Activated CD8-positive, alpha-beta T cell treated with anti-CD3 and anti-CD28 coated beads, Interleukin-2, amount 10 ng/mL, durations not matched to agents 7 days and 5 days (primary cell): ENCODE measurements around the gene GJA4. TPM values are rescaled to one million over a fixed set of nuclear protein-coding genes. Genes with fewer than 3 reads are reported as not detected.

Experiments used
- ATAC-seq: fragments of 150-1000 bp; cut with Tn5 transposase; one replicate; pipeline ENCODE4 v1.10.0; 2021; ENCODE audit warnings: moderate library complexity
- CTCF ChIA-PET: fragments of 350-600 bp; sonication (Branson Sonifier 250); formaldehyde crosslinking; loops from one replicate; lab custom pipeline; 2021; ENCODE audit warnings: antibody characterized with exemption; lab: Charles Lee
- POLR2A ChIA-PET: fragments of 350-600 bp; sonication (Branson Sonifier 250); formaldehyde crosslinking; loops from one replicate; lab custom pipeline; 2021; ENCODE audit warnings: antibody characterized with exemption; lab: Charles Lee
- DNase-seq: peaks from one replicate; pipeline ENCODE4 v3.0.0-alpha.2; 2020
- H3K27ac Mint-ChIP-seq: one replicate; pipeline ENCODE4 v1.8.0; 2021; ENCODE audit warnings: mild to moderate bottlenecking, mixed read lengths
- H3K27me3 Mint-ChIP-seq: one replicate; pipeline ENCODE4 v1.8.0; 2021; ENCODE audit warnings: low read depth, mixed read lengths
- H3K36me3 Mint-ChIP-seq: one replicate; pipeline ENCODE4 v1.8.0; 2021; ENCODE audit warnings: low read depth, mixed read lengths
- H3K4me1 Mint-ChIP-seq: one replicate; pipeline ENCODE4 v1.8.0; 2021; ENCODE audit warnings: low read depth, mixed read lengths
- H3K4me3 Mint-ChIP-seq: one replicate; pipeline ENCODE4 v1.8.0; 2021; ENCODE audit warnings: mild to moderate bottlenecking, mixed read lengths
- H3K9me3 Mint-ChIP-seq: one replicate; pipeline ENCODE4 v1.8.0; 2022; ENCODE audit warnings: mixed read lengths; ENCODE audit not compliant: insufficient read depth
- total RNA-seq, 2 experiments: library from RNA; stranded (reverse); gene quantifications; one replicate each; pipeline ENCODE4 v1.2.3, GENCODE V29; 2021

Gene GJA4
- total RNA-seq, 2 experiments from 2014 or later = not detected

DNA sequence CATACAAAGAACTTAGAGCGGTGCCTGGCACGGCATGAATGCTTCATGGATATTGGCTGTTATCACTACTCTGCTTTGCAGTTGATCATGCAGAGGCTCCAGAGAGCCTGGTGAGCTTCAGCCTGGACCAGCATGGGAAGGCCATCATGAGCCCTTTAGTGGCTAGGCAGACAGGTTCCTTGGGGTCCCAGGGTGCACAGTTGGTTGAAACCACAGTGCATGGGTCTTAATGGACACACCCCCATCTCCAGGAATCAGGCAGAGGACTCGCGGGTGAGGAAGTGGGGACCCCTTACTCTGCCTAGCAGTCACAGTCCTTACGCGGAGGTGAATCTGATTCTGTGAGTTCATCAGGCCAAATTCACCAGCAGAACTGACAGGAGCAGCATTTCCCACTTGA is 36.8 kb upstream of the GJA4 start:
- ATAC-seq = no peak
- DNase-seq = no peak
- Mint-ChIP-seq H3K4me1 (no peaks in the 10 kb centered on the region), H3K27me3 (peaks cover 4% of the 10 kb centered on the region), H3K4me3 (no peak overlapping the region), H3K36me3 (no peaks in the 10 kb centered on the region), H3K27ac (no peak overlapping the region), H3K9me3 (no peaks in the 10 kb centered on the region)
- ChIA-PET CTCF (no interaction called here), POLR2A (interaction anchor here (0.6 kb wide), 1 partner anchor 1838 kb away, joined by 3 read pairs; no protein-coding TSS in a partner anchor)

DNA sequence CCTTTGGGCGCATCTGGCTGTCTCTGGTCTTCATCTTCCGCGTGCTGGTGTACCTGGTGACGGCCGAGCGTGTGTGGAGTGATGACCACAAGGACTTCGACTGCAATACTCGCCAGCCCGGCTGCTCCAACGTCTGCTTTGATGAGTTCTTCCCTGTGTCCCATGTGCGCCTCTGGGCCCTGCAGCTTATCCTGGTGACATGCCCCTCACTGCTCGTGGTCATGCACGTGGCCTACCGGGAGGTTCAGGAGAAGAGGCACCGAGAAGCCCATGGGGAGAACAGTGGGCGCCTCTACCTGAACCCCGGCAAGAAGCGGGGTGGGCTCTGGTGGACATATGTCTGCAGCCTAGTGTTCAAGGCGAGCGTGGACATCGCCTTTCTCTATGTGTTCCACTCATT is 35.4 kb upstream of the GJA4 start:
- Mint-ChIP-seq H3K36me3 (no peaks in the 10 kb centered on the region), H3K9me3 (no peaks in the 10 kb centered on the region), H3K27me3 (peaks cover 4% of the 10 kb centered on the region), H3K27ac (no peak overlapping the region), H3K4me1 (no peaks in the 10 kb centered on the region), H3K4me3 (no peak overlapping the region)
- ATAC-seq = no peak
- POLR2A ChIA-PET = no interaction called here
- CTCF ChIA-PET = interaction anchor here (1.1 kb wide), 1 partner anchor 14 kb away, joined by 4 read pairs; no protein-coding TSS in a partner anchor
- DNase-seq = no peak

DNA sequence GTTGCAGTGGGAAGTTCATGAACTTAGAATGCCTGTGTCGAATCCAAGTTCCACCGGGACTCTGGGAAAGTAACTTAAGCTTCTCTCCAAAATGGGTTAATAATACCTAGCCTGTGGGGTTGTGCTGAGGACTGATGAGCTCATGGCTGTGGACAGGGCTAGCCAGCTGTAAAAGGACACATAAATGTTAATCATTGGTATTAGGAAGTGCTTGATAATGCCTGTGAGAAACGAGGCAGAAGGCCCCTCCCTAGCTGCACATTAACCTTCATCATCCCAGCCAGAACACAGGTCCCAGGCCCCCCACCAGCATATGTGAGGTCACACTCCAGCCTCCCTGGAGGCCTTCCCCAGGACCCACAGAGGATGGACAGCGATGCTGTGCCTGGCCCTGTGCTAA is 34.0 kb upstream of the GJA4 start:
- H3K4me1 Mint-ChIP-seq = no peaks in the 10 kb centered on the region
- ChIA-PET CTCF (interaction anchor here (2.4 kb wide), 1 partner anchor 16 kb away, joined by 8 read pairs; no protein-coding TSS in a partner anchor), POLR2A (no interaction called here)
- peaks cover 1% of the 10 kb centered on the region for H3K27me3 Mint-ChIP-seq
- DNase-seq (no peak), ATAC-seq (no peak)
- no peaks in the 10 kb centered on the region for H3K9me3 Mint-ChIP-seq
- no peak overlapping the region for H3K4me3 Mint-ChIP-seq
- H3K27ac Mint-ChIP-seq = no peak overlapping the region
- H3K36me3 Mint-ChIP-seq = no peaks in the 10 kb centered on the region

GRCh38 chr1:34759503-34760357 is 33.1 kb upstream of the GJA4 start, which contains the start of gene GJB4:
GJB4 (plus strand) TSS chr1:34759740; CDS start chr1:34761255, 1,515 bp downstream.
- Mint-ChIP-seq H3K9me3 (no peaks in the 10 kb centered on the region), H3K4me1 (no peaks in the 10 kb centered on the region), H3K27ac (no peak within 1 kb of the TSS), H3K4me3 (no peak within 1 kb of the TSS), H3K36me3 (no peaks in the 10 kb centered on the region), H3K27me3 (no peaks in the 10 kb centered on the region)
- CTCF ChIA-PET = interaction anchor here (2.4 kb wide), 1 partner anchor 17 kb away, joined by 8 read pairs; no protein-coding TSS in a partner anchor
- no peak for ATAC-seq
- POLR2A ChIA-PET = no interaction called here
- no peak for DNase-seq

DNA sequence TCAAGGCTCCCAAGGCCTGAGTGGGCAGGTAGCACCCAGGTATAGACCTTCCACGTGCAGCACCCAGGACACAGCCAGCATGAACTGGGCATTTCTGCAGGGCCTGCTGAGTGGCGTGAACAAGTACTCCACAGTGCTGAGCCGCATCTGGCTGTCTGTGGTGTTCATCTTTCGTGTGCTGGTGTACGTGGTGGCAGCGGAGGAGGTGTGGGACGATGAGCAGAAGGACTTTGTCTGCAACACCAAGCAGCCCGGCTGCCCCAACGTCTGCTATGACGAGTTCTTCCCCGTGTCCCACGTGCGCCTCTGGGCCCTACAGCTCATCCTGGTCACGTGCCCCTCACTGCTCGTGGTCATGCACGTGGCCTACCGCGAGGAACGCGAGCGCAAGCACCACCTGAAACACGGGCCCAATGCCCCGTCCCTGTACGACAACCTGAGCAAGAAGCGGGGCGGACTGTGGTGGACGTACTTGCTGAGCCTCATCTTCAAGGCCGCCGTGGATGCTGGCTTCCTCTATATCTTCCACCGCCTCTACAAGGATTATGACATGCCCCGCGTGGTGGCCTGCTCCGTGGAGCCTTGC is 31.5 kb upstream of the GJA4 start:
- DNase-seq = no peak
- H3K9me3 Mint-ChIP-seq = no peaks in the 10 kb centered on the region
- no peaks in the 10 kb centered on the region for H3K27me3 Mint-ChIP-seq
- ChIA-PET CTCF (no interaction called here), POLR2A (no interaction called here)
- H3K4me1 Mint-ChIP-seq = no peaks in the 10 kb centered on the region
- H3K36me3 Mint-ChIP-seq = no peaks in the 10 kb centered on the region
- ATAC-seq = no peak
- no peak overlapping the region for H3K4me3 Mint-ChIP-seq
- no peak overlapping the region for H3K27ac Mint-ChIP-seq

GRCh38 chr1:34761776-34762307 is 31.0 kb upstream of the GJA4 start:
- Mint-ChIP-seq H3K9me3 (no peaks in the 10 kb centered on the region), H3K4me3 (no peak overlapping the region), H3K27ac (no peak overlapping the region), H3K36me3 (no peaks in the 10 kb centered on the region), H3K4me1 (no peaks in the 10 kb centered on the region), H3K27me3 (no peaks in the 10 kb centered on the region)
- DNase-seq = no peak
- POLR2A ChIA-PET = no interaction called here
- CTCF ChIA-PET = no interaction called here
- ATAC-seq = no peak

- CTCF ChIA-PET = no interaction called here
- ATAC-seq (no peak), DNase-seq (no peak)
- Mint-ChIP-seq H3K27ac (no peak overlapping the region), H3K36me3 (no peaks in the 10 kb centered on the region), H3K27me3 (no peaks in the 10 kb centered on the region), H3K9me3 (no peaks in the 10 kb centered on the region), H3K4me3 (no peak overlapping the region), H3K4me1 (no peaks in the 10 kb centered on the region)
- POLR2A ChIA-PET = no interaction called here
These were observed 30.2 kb upstream of the GJA4 start for GRCh38 chr1:34762474-34763141.

DNA sequence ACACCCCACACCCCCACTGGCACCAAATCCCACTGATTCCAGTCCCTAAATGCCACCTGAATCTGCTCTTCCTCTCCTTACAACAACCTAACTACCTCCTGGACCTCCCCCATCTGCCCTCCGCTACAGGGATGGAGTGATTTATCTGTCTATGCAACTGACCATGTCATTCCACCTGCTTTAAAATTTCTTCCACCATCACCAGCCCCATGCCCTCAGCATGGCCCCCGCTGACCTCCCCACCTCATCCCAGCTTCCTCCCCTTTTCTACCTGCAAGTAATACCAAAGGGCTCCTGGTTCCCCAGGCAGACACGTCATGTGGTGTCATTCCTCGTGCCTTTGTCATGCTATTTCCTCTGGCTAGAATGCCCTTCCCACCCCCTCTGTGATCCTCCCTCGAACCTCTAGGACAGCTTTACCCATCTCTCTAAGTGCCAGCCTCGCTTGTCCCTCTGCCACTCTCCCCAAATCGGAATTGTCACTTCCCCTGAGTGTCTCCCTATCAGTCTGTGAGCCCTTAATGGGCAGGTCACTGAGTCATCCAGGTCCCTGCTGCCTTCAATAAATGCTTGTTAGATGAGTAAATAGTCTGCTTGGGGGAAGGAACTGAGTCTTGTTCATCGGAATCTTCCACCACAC is 29.5 kb upstream of the GJA4 start:
- POLR2A ChIA-PET = no interaction called here
- Mint-ChIP-seq H3K9me3 (no peaks in the 10 kb centered on the region), H3K36me3 (no peaks in the 10 kb centered on the region), H3K4me3 (no peak overlapping the region), H3K4me1 (no peaks in the 10 kb centered on the region), H3K27me3 (no peaks in the 10 kb centered on the region), H3K27ac (no peak overlapping the region)
- ATAC-seq = no peak
- no peak for DNase-seq
- CTCF ChIA-PET = no interaction called here

GRCh38 chr1:34768856-34769255 is 23.9 kb upstream of the GJA4 start:
- no peak for ATAC-seq
- ChIA-PET CTCF (no interaction called here), POLR2A (no interaction called here)
- no peak overlapping the region for H3K4me3 Mint-ChIP-seq
- no peak overlapping the region for H3K27ac Mint-ChIP-seq
- H3K9me3 Mint-ChIP-seq = no peaks in the 10 kb centered on the region
- no peak for DNase-seq
- no peaks in the 10 kb centered on the region for H3K36me3 Mint-ChIP-seq
- H3K27me3 Mint-ChIP-seq = peaks cover 2% of the 10 kb centered on the region
- no peaks in the 10 kb centered on the region for H3K4me1 Mint-ChIP-seq

GRCh38 chr1:34770891-34771504 is 21.8 kb upstream of the GJA4 start:
- H3K27me3 Mint-ChIP-seq = peaks cover 2% of the 10 kb centered on the region
- H3K9me3 Mint-ChIP-seq = no peaks in the 10 kb centered on the region

More at GRCh38 chr1:34770891-34771504, 21.8 kb upstream of the GJA4 start:
- H3K27ac Mint-ChIP-seq = no peak overlapping the region
- DNase-seq = no peak
- CTCF ChIA-PET = no interaction called here
- H3K36me3 Mint-ChIP-seq = no peaks in the 10 kb centered on the region
- POLR2A ChIA-PET = no interaction called here
- no peak for ATAC-seq
- no peaks in the 10 kb centered on the region for H3K4me1 Mint-ChIP-seq
- H3K4me3 Mint-ChIP-seq = no peak overlapping the region
